ENCODE data around the gene CRB3. TPM values are rescaled to one million over a fixed set of nuclear protein-coding genes. Genes with fewer than 3 reads are reported as not detected.

Gene CRB3
- total RNA-seq, 1 experiment from 2014 or later: not detected

DNA sequence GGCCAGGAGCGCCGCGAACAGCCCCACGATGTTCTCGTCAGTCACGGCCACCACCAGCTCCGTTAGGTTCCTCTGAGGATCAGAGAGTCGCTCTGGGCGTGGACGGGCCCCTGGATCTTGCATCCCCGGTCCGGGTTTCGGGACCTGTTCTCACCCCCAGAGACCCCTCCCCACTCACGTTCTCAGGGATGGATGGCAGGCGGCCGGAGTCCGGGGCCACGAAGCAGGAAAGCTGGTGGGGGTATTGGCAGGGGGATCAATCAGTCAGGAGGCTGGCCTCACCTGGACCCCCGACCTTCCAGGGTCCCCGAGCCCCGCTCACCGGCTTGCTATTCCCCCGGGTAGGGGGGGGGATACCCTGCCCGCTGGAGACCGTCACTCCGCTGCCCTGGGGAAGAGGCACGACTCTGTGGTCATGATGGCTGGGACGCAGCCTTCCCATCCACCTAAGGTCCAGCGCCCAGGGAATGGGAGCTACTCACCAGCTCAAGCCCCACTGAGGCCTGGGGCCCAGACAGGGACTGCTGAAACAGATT lies 12.9 kb downstream of the CRB3 start:
- no TSS peak for BruUV-seq (replicated peaks)
- TF ChIP-seq EZH2 (IDR thresholded peaks at IDR 0.05; ENCODE audit: borderline replicate concordance, low read depth, low read length, poor library complexity, severe bottlenecking): no peak
- TF ChIP-seq, protein P1, sequence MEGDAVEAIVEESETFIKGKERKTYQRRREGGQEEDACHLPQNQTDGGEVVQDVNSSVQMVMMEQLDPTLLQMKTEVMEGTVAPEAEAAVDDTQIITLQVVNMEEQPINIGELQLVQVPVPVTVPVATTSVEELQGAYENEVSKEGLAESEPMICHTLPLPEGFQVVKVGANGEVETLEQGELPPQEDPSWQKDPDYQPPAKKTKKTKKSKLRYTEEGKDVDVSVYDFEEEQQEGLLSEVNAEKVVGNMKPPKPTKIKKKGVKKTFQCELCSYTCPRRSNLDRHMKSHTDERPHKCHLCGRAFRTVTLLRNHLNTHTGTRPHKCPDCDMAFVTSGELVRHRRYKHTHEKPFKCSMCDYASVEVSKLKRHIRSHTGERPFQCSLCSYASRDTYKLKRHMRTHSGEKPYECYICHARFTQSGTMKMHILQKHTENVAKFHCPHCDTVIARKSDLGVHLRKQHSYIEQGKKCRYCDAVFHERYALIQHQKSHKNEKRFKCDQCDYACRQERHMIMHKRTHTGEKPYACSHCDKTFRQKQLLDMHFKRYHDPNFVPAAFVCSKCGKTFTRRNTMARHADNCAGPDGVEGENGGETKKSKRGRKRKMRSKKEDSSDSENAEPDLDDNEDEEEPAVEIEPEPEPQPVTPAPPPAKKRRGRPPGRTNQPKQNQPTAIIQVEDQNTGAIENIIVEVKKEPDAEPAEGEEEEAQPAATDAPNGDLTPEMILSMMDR (conservative IDR thresholded peaks at IDR 0.05; ENCODE audit: low read depth, low read length): no peak
- H3K36me3 ChIP-seq (ENCODE audit: insufficient read depth, low read length, poor library complexity, severe bottlenecking): no peaks in the 10 kb centered on the region
- H3K4me3 ChIP-seq (ENCODE audit: low read depth, low read length, poor library complexity, severe bottlenecking): peak overlapping the region; percentile 29
- DNase-seq (ENCODE audit: low spot score): no peak
- H3K4me1 ChIP-seq (ENCODE audit: insufficient read depth, low read length, poor library complexity, severe bottlenecking): peaks cover 5% of the 10 kb centered on the region
- H3K27me3 ChIP-seq (replicated peaks; ENCODE audit: insufficient read depth, low read depth, low read length, poor library complexity): no peaks in the 10 kb centered on the region
- no peaks in the 10 kb centered on the region for H3K9me3 ChIP-seq (ENCODE audit: low read depth, low read length, poor library complexity, severe bottlenecking)
- H3K27ac ChIP-seq (ENCODE audit: low read depth, low read length, poor library complexity, severe bottlenecking): no peak overlapping the region
- ChIA-PET CTCF (interaction anchor here (0.6 kb wide), 1 partner anchor 16 kb away, joined by 3 read pairs; no protein-coding TSS in a partner anchor), POLR2A (ENCODE audit: low non-redundant PET) (interaction anchor here (1.0 kb wide), 1 partner anchor 54 kb away, joined by 3 read pairs; the partner anchor contains the start of gene TNFSF9)
- intact Hi-C loops (cut with micrococcal nuclease; ENCODE audit: unreplicated experiment): no loop called here

DNA sequence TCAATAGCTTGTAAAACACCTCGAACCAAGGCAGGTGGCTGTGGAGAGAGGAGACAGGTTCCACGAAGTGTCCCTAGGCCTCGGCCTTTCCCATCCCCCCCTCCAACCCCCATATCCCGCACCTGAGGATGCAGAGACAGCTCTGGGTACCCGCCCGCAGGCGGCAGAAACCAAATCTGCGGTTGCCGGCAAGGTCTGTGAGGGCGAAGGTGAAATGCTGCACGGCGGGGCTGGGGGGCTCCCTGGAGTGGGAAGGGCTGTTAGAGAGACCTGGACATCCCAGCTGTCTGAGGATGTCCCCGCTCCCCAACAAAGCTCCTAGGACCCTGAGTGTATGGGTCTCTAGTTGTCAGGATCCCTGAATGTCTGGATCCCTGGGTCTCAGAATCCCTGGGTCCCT lies 14.7 kb downstream of the CRB3 start:
- intact Hi-C loops (cut with micrococcal nuclease; ENCODE audit: unreplicated experiment): no loop called here
- CTCF ChIA-PET: no interaction called here

DNA sequence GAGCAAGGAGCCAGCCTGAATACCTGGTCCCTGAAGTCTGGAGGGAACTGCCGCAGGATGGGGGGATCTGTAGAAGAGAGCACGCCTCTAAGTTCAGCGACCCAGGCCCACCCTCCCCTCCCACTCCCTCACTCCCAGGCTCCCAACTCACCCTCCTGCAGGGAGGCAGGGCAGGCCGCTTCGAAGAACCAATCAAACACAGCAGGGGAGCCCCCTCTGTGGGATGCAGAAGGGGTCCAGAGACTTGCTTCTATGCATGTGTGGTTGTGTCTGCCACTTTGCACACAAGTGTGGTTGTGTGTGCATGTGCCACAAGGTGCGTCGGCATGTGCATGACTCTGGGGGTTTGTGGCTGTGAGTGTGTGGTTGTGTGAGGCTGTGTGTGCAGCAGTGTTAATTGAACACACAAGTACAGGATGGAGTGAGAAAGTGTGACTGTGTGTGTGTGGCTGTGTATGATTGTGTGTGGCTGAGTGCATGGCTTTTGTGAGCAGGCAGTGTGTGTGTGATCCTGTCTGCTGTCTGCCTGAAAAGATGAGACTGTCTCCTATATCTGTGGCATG lies 15.8 kb downstream of the CRB3 start:
- no peaks in the 10 kb centered on the region for H3K27me3 ChIP-seq (replicated peaks; ENCODE audit: insufficient read depth, low read depth, low read length, poor library complexity)
- H3K36me3 ChIP-seq (ENCODE audit: insufficient read depth, low read length, poor library complexity, severe bottlenecking): no peaks in the 10 kb centered on the region
- BruUV-seq (replicated peaks): no TSS peak
- TF ChIP-seq EZH2 (IDR thresholded peaks at IDR 0.05; ENCODE audit: borderline replicate concordance, low read depth, low read length, poor library complexity, severe bottlenecking): no peak
- TF ChIP-seq, protein P1 (conservative IDR thresholded peaks at IDR 0.05; ENCODE audit: low read depth, low read length): no peak
- H3K9me3 ChIP-seq (ENCODE audit: low read depth, low read length, poor library complexity, severe bottlenecking): no peaks in the 10 kb centered on the region
- CTCF ChIA-PET: no interaction called here
- no peak overlapping the region for H3K27ac ChIP-seq (ENCODE audit: low read depth, low read length, poor library complexity, severe bottlenecking)
- no peak overlapping the region for H3K4me3 ChIP-seq (ENCODE audit: low read depth, low read length, poor library complexity, severe bottlenecking)
- intact Hi-C loops (cut with micrococcal nuclease; ENCODE audit: unreplicated experiment): no loop called here
- DNase-seq (ENCODE audit: low spot score): no peak
- POLR2A ChIA-PET (ENCODE audit: low non-redundant PET): no interaction called here
- peaks cover 5% of the 10 kb centered on the region for H3K4me1 ChIP-seq (ENCODE audit: insufficient read depth, low read length, poor library complexity, severe bottlenecking)

More for the DNA sequence above, 14.7 kb downstream of the CRB3 start:
- peaks cover 5% of the 10 kb centered on the region for H3K4me1 ChIP-seq (ENCODE audit: insufficient read depth, low read length, poor library complexity, severe bottlenecking)
- H3K36me3 ChIP-seq (ENCODE audit: insufficient read depth, low read length, poor library complexity, severe bottlenecking): no peaks in the 10 kb centered on the region
- TF ChIP-seq EZH2 (IDR thresholded peaks at IDR 0.05; ENCODE audit: borderline replicate concordance, low read depth, low read length, poor library complexity, severe bottlenecking): no peak
- TF ChIP-seq, protein P1 (conservative IDR thresholded peaks at IDR 0.05; ENCODE audit: low read depth, low read length): no peak
- no peak overlapping the region for H3K4me3 ChIP-seq (ENCODE audit: low read depth, low read length, poor library complexity, severe bottlenecking)
- BruUV-seq (replicated peaks): no TSS peak
- H3K27me3 ChIP-seq (replicated peaks; ENCODE audit: insufficient read depth, low read depth, low read length, poor library complexity): no peaks in the 10 kb centered on the region
- POLR2A ChIA-PET (ENCODE audit: low non-redundant PET): no interaction called here
- no peaks in the 10 kb centered on the region for H3K9me3 ChIP-seq (ENCODE audit: low read depth, low read length, poor library complexity, severe bottlenecking)
- DNase-seq (ENCODE audit: low spot score): no peak
- no peak overlapping the region for H3K27ac ChIP-seq (ENCODE audit: low read depth, low read length, poor library complexity, severe bottlenecking)

Data from A673 (cell line).